Nephron (organoid): ENCODE results near the gene PIK3CD.
A peak's percentile ranks its signal among the peaks of the same experiment; 100 is the strongest.

Source experiments
- H3K27ac Mint-ChIP-seq, 3 experiments: 2 replicates each; pipeline ENCODE4 v1.8.0; 2020; ENCODE audit warnings: mixed read lengths in 3 of 3, mild to moderate bottlenecking in 2 of 3, moderate library complexity in 1 of 3
- H3K27me3 Mint-ChIP-seq: 2 replicates; pipeline ENCODE4 v1.8.0; 2021; ENCODE audit warnings: low read depth, mild to moderate bottlenecking, moderate library complexity, mixed read lengths
- H3K36me3 Mint-ChIP-seq: 2 replicates; pipeline ENCODE4 v1.8.0; 2020; ENCODE audit warnings: low read depth, mixed read lengths
- H3K4me1 Mint-ChIP-seq: 2 replicates; pipeline ENCODE4 v1.8.0; 2020; ENCODE audit warnings: mixed read lengths
- H3K4me3 Mint-ChIP-seq, 3 experiments: 2 replicates each; pipeline ENCODE4 v1.8.0; 2020; ENCODE audit warnings: mild to moderate bottlenecking in 3 of 3, mixed read lengths in 3 of 3, moderate library complexity in 2 of 3
- H3K9me3 Mint-ChIP-seq: 2 replicates; pipeline ENCODE4 v1.8.0; 2020; ENCODE audit warnings: mixed read lengths
- TF ChIP-seq, protein P1 (sequence below), 3 experiments: fragments of 200-600 bp; sonication (generic); IDR thresholded peaks; one replicate each; pipeline ENCODE4 v1.5.0; 2021; ENCODE audit warnings: antibody characterized with exemption in 3 of 3; ENCODE audit not compliant: unreplicated experiment in 3 of 3

Gene PIK3CD

GRCh38 chr1:9651565-9652378 lies at the start of gene PIK3CD:
PIK3CD (plus strand) TSS chr1:9651731; CDS start chr1:9710456, 58,725 bp downstream.
- Mint-ChIP-seq H3K9me3 (no peaks in the 10 kb centered on the region), H3K36me3 (no peaks in the 10 kb centered on the region), H3K27ac (no peak within 1 kb of the TSS), H3K27me3 (peaks cover 77% of the 10 kb centered on the region), H3K4me3 (peak within 1 kb of the TSS; percentile 84 to 89 (median 88)), H3K4me1 (peaks cover 13% of the 10 kb centered on the region)
- TF ChIP-seq, protein P1, sequence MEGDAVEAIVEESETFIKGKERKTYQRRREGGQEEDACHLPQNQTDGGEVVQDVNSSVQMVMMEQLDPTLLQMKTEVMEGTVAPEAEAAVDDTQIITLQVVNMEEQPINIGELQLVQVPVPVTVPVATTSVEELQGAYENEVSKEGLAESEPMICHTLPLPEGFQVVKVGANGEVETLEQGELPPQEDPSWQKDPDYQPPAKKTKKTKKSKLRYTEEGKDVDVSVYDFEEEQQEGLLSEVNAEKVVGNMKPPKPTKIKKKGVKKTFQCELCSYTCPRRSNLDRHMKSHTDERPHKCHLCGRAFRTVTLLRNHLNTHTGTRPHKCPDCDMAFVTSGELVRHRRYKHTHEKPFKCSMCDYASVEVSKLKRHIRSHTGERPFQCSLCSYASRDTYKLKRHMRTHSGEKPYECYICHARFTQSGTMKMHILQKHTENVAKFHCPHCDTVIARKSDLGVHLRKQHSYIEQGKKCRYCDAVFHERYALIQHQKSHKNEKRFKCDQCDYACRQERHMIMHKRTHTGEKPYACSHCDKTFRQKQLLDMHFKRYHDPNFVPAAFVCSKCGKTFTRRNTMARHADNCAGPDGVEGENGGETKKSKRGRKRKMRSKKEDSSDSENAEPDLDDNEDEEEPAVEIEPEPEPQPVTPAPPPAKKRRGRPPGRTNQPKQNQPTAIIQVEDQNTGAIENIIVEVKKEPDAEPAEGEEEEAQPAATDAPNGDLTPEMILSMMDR (IDR thresholded peaks at IDR 0.05; ENCODE audit: unreplicated experiment in 3 of 3) = no peak

DNA sequence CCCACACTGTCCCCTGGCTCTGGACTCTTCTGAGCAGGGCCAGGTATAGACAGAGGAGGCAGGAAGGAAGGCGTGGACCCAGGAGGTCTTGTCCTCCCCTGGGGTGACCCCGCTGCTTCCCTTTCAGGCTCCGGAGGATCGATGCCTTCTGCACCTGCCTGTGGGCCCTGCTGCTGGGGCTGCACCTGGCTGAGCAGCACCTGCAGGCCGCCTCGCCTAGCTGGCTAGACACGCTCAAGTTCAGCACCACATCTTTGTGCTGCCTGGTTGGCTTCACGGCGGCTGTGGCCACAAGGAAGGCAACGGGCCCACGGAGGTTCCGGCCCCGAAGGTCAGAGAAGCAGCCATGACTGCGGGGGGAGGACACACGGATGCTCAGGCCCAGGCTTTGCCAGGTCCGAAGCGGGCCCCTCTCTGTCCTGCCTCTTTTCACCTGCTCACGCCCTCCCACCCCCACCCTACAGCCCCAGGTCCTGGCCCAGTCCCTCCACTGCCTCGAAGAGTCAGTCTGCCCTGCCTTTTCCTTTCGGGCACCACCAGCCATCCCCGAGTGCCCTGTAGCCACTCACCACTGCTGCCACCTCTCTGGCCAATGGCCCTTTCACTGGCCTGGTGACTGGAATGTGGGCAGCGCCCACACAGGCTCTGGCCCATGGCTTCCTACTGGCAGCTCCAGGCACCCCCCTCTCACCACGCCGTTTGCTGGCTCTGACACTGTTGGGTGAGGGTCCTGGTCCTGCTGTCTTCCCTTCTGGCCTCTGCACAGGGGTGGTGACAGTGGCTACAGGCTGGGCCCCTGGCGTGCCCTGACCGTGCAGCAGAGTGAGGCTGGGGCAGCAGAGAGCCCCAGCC lies 49.4 kb upstream of the PIK3CD start:
- no peaks in the 10 kb centered on the region for H3K27me3 Mint-ChIP-seq
- TF ChIP-seq, protein P1 (IDR thresholded peaks at IDR 0.05; ENCODE audit: unreplicated experiment in 3 of 3) = no peak
- H3K27ac Mint-ChIP-seq = no peak overlapping the region
- no peak overlapping the region for H3K4me3 Mint-ChIP-seq
- no peaks in the 10 kb centered on the region for H3K9me3 Mint-ChIP-seq
- H3K4me1 Mint-ChIP-seq = peaks cover 7% of the 10 kb centered on the region
- H3K36me3 Mint-ChIP-seq = peaks cover 7% of the 10 kb centered on the region

GRCh38 chr1:9602794-9603167 lies 48.8 kb upstream of the PIK3CD start:
- H3K9me3 Mint-ChIP-seq = no peaks in the 10 kb centered on the region
- no peaks in the 10 kb centered on the region for H3K27me3 Mint-ChIP-seq
- peaks cover 7% of the 10 kb centered on the region for H3K36me3 Mint-ChIP-seq
- TF ChIP-seq, protein P1 (IDR thresholded peaks at IDR 0.05; ENCODE audit: unreplicated experiment in 3 of 3) = no peak
- no peak overlapping the region for H3K4me3 Mint-ChIP-seq
- H3K4me1 Mint-ChIP-seq = peaks cover 7% of the 10 kb centered on the region
- no peak overlapping the region for H3K27ac Mint-ChIP-seq

GRCh38 chr1:9603307-9603706 lies 48.2 kb upstream of the PIK3CD start:
- Mint-ChIP-seq H3K4me3 (no peak overlapping the region), H3K4me1 (peaks cover 7% of the 10 kb centered on the region), H3K9me3 (no peaks in the 10 kb centered on the region), H3K36me3 (peaks cover 4% of the 10 kb centered on the region), H3K27ac (no peak overlapping the region), H3K27me3 (no peaks in the 10 kb centered on the region)
- TF ChIP-seq, protein P1 (IDR thresholded peaks at IDR 0.05; ENCODE audit: unreplicated experiment in 3 of 3) = no peak

GRCh38 chr1:9603766-9604753 lies 47.5 kb upstream of the PIK3CD start:
- peaks cover 4% of the 10 kb centered on the region for H3K36me3 Mint-ChIP-seq
- H3K4me1 Mint-ChIP-seq = peaks cover 7% of the 10 kb centered on the region
- TF ChIP-seq, protein P1 (IDR thresholded peaks at IDR 0.05; ENCODE audit: unreplicated experiment in 3 of 3) = no peak
- H3K9me3 Mint-ChIP-seq = no peaks in the 10 kb centered on the region
- H3K27me3 Mint-ChIP-seq = no peaks in the 10 kb centered on the region
- no peak overlapping the region for H3K27ac Mint-ChIP-seq
- H3K4me3 Mint-ChIP-seq = no peak overlapping the region
